K562 (cell line): ENCODE data around the gene KIAA0825. TPM values are rescaled to one million over a fixed set of nuclear protein-coding genes. Genes with fewer than 3 reads are reported as not detected.

Source experiments
- ATAC-seq: fragments of 200-7000 bp; cut with Tn5 transposase; 3 replicates; pipeline ENCODE4 v1.9.1; 2020; ENCODE audit warnings: moderate library complexity
- BruUV-seq: library from RNA; stranded (reverse); fragments of 400-500 nt; replicated peaks from 2 replicates; lab custom pipeline; 2021; lab: Mats Ljungman, UMichigan
- CTCF ChIA-PET: fragments of 300-600 bp; formaldehyde crosslinking; extraction: SDS; loops from one replicate; lab custom pipeline; 2021; ENCODE audit warnings: low intra/inter-chr PET ratio; lab: Yijun Ruan, JAX
- POLR2A ChIA-PET: fragments of 300-600, 350-650 bp; sonication (Branson Sonifier 250); formaldehyde crosslinking; extraction: SDS; loops from one replicate; lab custom pipeline; 2021; ENCODE audit warnings: antibody characterized with exemption, inconsistent platforms; lab: Yijun Ruan, JAX
- DNase-seq, 4 experiments: peaks; one replicate each; pipeline versions ENCODE4 v3.0.0 to v3.0.0-alpha.2; 2011 to 2018; ENCODE audit warnings: low spot score in 3 of 4, mixed read lengths in 3 of 4; ENCODE audit errors: extremely low read depth in 1 of 4
- FAIRE-seq: peaks from 2 replicates; lab custom pipeline; 2011; peaks lifted over from hg19 to GRCh38; lab: Jason Lieb, UNC
- H2AFZ ChIP-seq: 2 replicates; pipeline ENCODE4 v1.6.0; 2011; ENCODE audit warnings: low read depth, low read length, control low read depth, inconsistent platforms
- H3K27ac ChIP-seq: fragments of 200-600 bp; 3 replicates; pipeline ENCODE4 v1.8.0; 2011; ENCODE audit warnings: low read depth, mild to moderate bottlenecking, control low read depth, inconsistent platforms, low read length, moderate library complexity, mixed read lengths; ENCODE audit errors: extremely low read depth
- H3K27me3 ChIP-seq, 2 experiments: fragments of 300-600 bp in 1 of 2; 2 replicates in 1 of 2; 3 replicates in 1 of 2; pipeline versions ENCODE4 v1.6.0 to v1.8.0; 2011; ENCODE audit warnings: inconsistent platforms in 2 of 2, low read length in 2 of 2, mild to moderate bottlenecking in 1 of 2, mixed read lengths in 1 of 2, moderate library complexity in 1 of 2; ENCODE audit not compliant: control insufficient read depth in 2 of 2, insufficient read depth in 2 of 2
- H3K36me3 ChIP-seq: fragments of 300-600 bp; 3 replicates; pipeline ENCODE4 v1.8.0; 2011; ENCODE audit warnings: mild to moderate bottlenecking, low read length, inconsistent platforms; ENCODE audit not compliant: control insufficient read depth, insufficient read depth
- H3K4me1 ChIP-seq, 2 experiments: fragments of 200-600 bp in 1 of 2; replicated peaks in 1 of 2; 2 replicates in 1 of 2; 3 replicates in 1 of 2; pipeline versions ENCODE4 v1.5.1 to v1.8.0; 2011; ENCODE audit warnings: inconsistent platforms in 2 of 2, low read length in 2 of 2, mild to moderate bottlenecking in 1 of 2, mixed read lengths in 1 of 2, moderate library complexity in 1 of 2; ENCODE audit not compliant: control insufficient read depth in 2 of 2, insufficient read depth in 2 of 2
- H3K4me2 ChIP-seq: 2 replicates; pipeline ENCODE4 v1.6.1; 2011; ENCODE audit warnings: low read length, control low read depth, inconsistent platforms, mixed read lengths; ENCODE audit not compliant: insufficient read depth
- H3K4me3 ChIP-seq: fragments of 200-600 bp; sonication (generic), shearing (Covaris generic); 2 replicates; pipeline ENCODE4 v1.5.1; 2016; ENCODE audit warnings: control low read depth, inconsistent platforms
- H3K79me2 ChIP-seq: fragments of 200-600 bp; 3 replicates; pipeline ENCODE4 v1.8.0; 2011; ENCODE audit warnings: low read length, inconsistent platforms; ENCODE audit not compliant: control insufficient read depth, insufficient read depth
- H3K9ac ChIP-seq, 2 experiments: 2 replicates each; pipeline versions ENCODE4 v1.6.0 to v1.6.1; 2011; ENCODE audit warnings: low read depth in 2 of 2, low read length in 2 of 2, control low read depth in 1 of 2, inconsistent platforms in 1 of 2, mild to moderate bottlenecking in 1 of 2, mixed read lengths in 1 of 2; ENCODE audit not compliant: insufficient read depth in 1 of 2
- H3K9me1 ChIP-seq: one replicate; pipeline ENCODE4 v1.6.0; 2011; ENCODE audit warnings: inconsistent platforms, mild to moderate bottlenecking, low read length, moderate library complexity; ENCODE audit not compliant: control insufficient read depth, insufficient read depth
- H3K9me3 ChIP-seq: replicated peaks from 2 replicates; pipeline ENCODE4 v1.5.1; 2011; ENCODE audit warnings: low read depth, low read length, inconsistent platforms; ENCODE audit not compliant: control insufficient read depth, insufficient read depth
- H4K20me1 ChIP-seq: replicated peaks from 2 replicates; pipeline ENCODE4 v1.6.1; 2011; ENCODE audit warnings: low read length, inconsistent platforms, mixed read lengths; ENCODE audit not compliant: control insufficient read depth, insufficient read depth
- EP400 ChIP-seq: fragments of 450-650 bp; IDR thresholded peaks from 2 replicates; pipeline ENCODE4 v1.6.1; 2017; ENCODE audit warnings: antibody characterized with exemption, mild to moderate bottlenecking, moderate library complexity
- GABPB1 ChIP-seq: sonication (generic); formaldehyde crosslinking; IDR thresholded peaks from 2 replicates; pipeline ENCODE4 v1.8.0; 2022; ENCODE audit warnings: mild to moderate bottlenecking, missing genetic modification reagents
- ILF3 ChIP-seq: fragments of 450-650 bp; IDR thresholded peaks from 2 replicates; pipeline ENCODE4 v1.6.1; 2018; ENCODE audit warnings: antibody characterized with exemption, mild to moderate bottlenecking, moderate library complexity, borderline replicate concordance
- MEF2D ChIP-seq: conservative IDR thresholded peaks from 2 replicates; pipeline ENCODE4 v1.6.1; 2016; ENCODE audit warnings: low read depth, missing genetic modification characterization, missing compliant biosample characterization
- ZFPM2 ChIP-seq: fragments of 250-450 bp; sonication (Bioruptor Pico); IDR thresholded peaks from 2 replicates; pipeline ENCODE4 v1.5.1; 2022; ENCODE audit warnings: mild to moderate bottlenecking
- ZNF146 ChIP-seq: IDR thresholded peaks from one replicate; pipeline ENCODE4 v1.6.1; 2018; ENCODE audit warnings: missing compliant biosample characterization; ENCODE audit not compliant: unreplicated experiment
- WGBS: fragments of 100-300 bp; shearing (Covaris generic); methylation state at CpG from one replicate; pipeline ENCODE4 v1.1.6; 2016; ENCODE audit warnings: low coverage, mixed read lengths; ENCODE audit not compliant: insufficient coverage; ENCODE audit errors: missing lambda C conversion rate; 5-methylcytosine and 5-hydroxymethylcytosine counted together
- in situ Hi-C: fragments of 300-500 bp; cut with MboI; formaldehyde crosslinking; loops from 4 replicates; pipeline ENCODE4 v1.15.0; 2018; ENCODE audit warnings: inconsistent platforms, mixed read lengths
- intact Hi-C: fragments of 100-400 bp; cut with micrococcal nuclease; formaldehyde crosslinking; loops from 2 replicates; pipeline ENCODE4 v1.14.2; 2022
- polyA plus RNA-seq, 8 experiments: library from polyadenylated mRNA; depleted of rRNA in 4 of 8; stranded (reverse) in 5 of 8; unstranded in 3 of 8; fragments of >200 nt; fragmentation: Nextera tagmentation in 2 of 8; fragmentation: Illumina TruSeq in 1 of 8; extraction: Ambion mirVana in 2 of 8; extraction: Trizol in 1 of 8; gene quantifications; 2 replicates each; pipeline versions ENCODE4 v1.2.1 to v1.2.3, GENCODE V29; 2011 to 2014; ENCODE audit warnings: inconsistent platforms in 1 of 8, missing spikeins in 1 of 8
- total RNA-seq, 7 experiments: library from RNA; depleted of rRNA in 6 of 7; stranded (reverse); fragments of >200 nt in 6 of 7; fragmentation: Illumina TruSeq in 2 of 7; extraction: Trizol in 2 of 7; gene quantifications; 2 replicates each; pipeline versions ENCODE4 v1.2.1 to v1.2.3, GENCODE V29; 2011 to 2021; ENCODE audit warnings: low replicate concordance in 1 of 7
- TF ChIP-seq, protein P1 (sequence below): fragments of 450-650 bp; IDR thresholded peaks from 2 replicates; pipeline ENCODE4 v1.6.1; 2017; ENCODE audit warnings: antibody characterized with exemption
- TF ChIP-seq, protein P2 (sequence below): IDR thresholded peaks from 3 replicates; pipeline ENCODE4 v1.6.1; 2011; ENCODE audit warnings: borderline replicate concordance, mild to moderate bottlenecking; ENCODE audit not compliant: insufficient read length, insufficient read depth
- TF ChIP-seq, protein P3 (sequence below): sonication (generic); formaldehyde crosslinking; IDR thresholded peaks from 2 replicates; pipeline ENCODE4 v1.9.0; 2022; ENCODE audit warnings: mild to moderate bottlenecking, missing genetic modification reagents
- TF ChIP-seq, protein P4 (sequence below): fragments of 250-450 bp; sonication (Bioruptor Pico); IDR thresholded peaks from 2 replicates; pipeline ENCODE4 v1.8.0; 2022; ENCODE audit warnings: inconsistent platforms, mild to moderate bottlenecking, moderate library complexity, borderline replicate concordance
- TF ChIP-seq, protein P5 (sequence below): IDR thresholded peaks from 3 replicates; pipeline ENCODE4 v1.6.1; 2011; ENCODE audit warnings: borderline replicate concordance, mild to moderate bottlenecking, moderate library complexity; ENCODE audit not compliant: insufficient read length; ENCODE audit errors: extremely low read depth

Gene KIAA0825
- total and polyA plus RNA-seq, 9 of the 15 experiments (the other 6 are each of a cell fraction or from before 2014, with no cell fraction given), result 0.05 to 0.36 (median 0.16) TPM; not detected in 1

DNA sequence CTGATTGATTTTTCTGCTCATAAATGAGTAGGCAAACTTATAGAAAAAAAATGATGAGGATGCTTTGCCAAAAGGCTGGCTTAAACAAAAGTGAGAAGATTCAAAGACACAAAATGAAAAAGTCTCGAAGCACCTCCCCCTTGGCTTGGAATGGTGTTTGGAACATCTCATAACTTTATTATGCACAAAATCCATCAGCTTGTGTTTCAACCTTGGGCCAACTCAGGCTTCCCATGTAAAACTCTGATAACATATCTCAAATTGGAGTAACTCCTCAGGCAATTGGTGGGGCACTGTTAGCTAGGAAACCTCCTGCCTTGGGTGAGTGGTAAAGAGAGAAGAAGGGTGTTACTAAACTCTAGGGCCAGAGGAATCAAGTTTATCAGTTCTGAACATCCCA lies 176.3 kb downstream of the KIAA0825 start:
- Histone ChIP-seq H3K9me1 (no peaks in the 10 kb centered on the region), H3K4me3 (no peak overlapping the region), H3K79me2 (no peaks in the 10 kb centered on the region), H3K27ac (no peak overlapping the region), H3K9ac (no peak overlapping the region), H4K20me1 (no peaks in the 10 kb centered on the region), H3K27me3 (no peaks in the 10 kb centered on the region), H3K36me3 (no peaks in the 10 kb centered on the region), H3K4me2 (no peak overlapping the region), H2AFZ (no peak overlapping the region), H3K9me3 (no peaks in the 10 kb centered on the region), H3K4me1 (no peaks in the 10 kb centered on the region)
- no peak for DNase-seq
- ChIA-PET CTCF (no interaction called here), POLR2A (no interaction called here)
- TF ChIP-seq, protein P1, sequence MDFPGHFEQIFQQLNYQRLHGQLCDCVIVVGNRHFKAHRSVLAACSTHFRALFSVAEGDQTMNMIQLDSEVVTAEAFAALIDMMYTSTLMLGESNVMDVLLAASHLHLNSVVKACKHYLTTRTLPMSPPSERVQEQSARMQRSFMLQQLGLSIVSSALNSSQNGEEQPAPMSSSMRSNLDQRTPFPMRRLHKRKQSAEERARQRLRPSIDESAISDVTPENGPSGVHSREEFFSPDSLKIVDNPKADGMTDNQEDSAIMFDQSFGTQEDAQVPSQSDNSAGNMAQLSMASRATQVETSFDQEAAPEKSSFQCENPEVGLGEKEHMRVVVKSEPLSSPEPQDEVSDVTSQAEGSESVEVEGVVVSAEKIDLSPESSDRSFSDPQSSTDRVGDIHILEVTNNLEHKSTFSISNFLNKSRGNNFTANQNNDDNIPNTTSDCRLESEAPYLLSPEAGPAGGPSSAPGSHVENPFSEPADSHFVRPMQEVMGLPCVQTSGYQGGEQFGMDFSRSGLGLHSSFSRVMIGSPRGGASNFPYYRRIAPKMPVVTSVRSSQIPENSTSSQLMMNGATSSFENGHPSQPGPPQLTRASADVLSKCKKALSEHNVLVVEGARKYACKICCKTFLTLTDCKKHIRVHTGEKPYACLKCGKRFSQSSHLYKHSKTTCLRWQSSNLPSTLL, result no peak
- TF ChIP-seq, protein P2, sequence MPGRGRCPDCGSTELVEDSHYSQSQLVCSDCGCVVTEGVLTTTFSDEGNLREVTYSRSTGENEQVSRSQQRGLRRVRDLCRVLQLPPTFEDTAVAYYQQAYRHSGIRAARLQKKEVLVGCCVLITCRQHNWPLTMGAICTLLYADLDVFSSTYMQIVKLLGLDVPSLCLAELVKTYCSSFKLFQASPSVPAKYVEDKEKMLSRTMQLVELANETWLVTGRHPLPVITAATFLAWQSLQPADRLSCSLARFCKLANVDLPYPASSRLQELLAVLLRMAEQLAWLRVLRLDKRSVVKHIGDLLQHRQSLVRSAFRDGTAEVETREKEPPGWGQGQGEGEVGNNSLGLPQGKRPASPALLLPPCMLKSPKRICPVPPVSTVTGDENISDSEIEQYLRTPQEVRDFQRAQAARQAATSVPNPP, result no peak
- TF ChIP-seq ZNF146 (CRISPR knock-in tag) (no peak), MEF2D (tag) (no peak), ZFPM2 (CRISPR knock-in tag) (no peak), GABPB1 (CRISPR knock-in tag) (no peak), ILF3 (no peak), EP400 (no peak)
- TF ChIP-seq, protein P3, sequence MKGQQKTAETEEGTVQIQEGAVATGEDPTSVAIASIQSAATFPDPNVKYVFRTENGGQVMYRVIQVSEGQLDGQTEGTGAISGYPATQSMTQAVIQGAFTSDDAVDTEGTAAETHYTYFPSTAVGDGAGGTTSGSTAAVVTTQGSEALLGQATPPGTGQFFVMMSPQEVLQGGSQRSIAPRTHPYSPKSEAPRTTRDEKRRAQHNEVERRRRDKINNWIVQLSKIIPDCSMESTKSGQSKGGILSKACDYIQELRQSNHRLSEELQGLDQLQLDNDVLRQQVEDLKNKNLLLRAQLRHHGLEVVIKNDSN, result no peak
- TF ChIP-seq, protein P4, sequence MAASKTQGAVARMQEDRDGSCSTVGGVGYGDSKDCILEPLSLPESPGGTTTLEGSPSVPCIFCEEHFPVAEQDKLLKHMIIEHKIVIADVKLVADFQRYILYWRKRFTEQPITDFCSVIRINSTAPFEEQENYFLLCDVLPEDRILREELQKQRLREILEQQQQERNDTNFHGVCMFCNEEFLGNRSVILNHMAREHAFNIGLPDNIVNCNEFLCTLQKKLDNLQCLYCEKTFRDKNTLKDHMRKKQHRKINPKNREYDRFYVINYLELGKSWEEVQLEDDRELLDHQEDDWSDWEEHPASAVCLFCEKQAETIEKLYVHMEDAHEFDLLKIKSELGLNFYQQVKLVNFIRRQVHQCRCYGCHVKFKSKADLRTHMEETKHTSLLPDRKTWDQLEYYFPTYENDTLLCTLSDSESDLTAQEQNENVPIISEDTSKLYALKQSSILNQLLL, result no peak
- TF ChIP-seq, protein P5, sequence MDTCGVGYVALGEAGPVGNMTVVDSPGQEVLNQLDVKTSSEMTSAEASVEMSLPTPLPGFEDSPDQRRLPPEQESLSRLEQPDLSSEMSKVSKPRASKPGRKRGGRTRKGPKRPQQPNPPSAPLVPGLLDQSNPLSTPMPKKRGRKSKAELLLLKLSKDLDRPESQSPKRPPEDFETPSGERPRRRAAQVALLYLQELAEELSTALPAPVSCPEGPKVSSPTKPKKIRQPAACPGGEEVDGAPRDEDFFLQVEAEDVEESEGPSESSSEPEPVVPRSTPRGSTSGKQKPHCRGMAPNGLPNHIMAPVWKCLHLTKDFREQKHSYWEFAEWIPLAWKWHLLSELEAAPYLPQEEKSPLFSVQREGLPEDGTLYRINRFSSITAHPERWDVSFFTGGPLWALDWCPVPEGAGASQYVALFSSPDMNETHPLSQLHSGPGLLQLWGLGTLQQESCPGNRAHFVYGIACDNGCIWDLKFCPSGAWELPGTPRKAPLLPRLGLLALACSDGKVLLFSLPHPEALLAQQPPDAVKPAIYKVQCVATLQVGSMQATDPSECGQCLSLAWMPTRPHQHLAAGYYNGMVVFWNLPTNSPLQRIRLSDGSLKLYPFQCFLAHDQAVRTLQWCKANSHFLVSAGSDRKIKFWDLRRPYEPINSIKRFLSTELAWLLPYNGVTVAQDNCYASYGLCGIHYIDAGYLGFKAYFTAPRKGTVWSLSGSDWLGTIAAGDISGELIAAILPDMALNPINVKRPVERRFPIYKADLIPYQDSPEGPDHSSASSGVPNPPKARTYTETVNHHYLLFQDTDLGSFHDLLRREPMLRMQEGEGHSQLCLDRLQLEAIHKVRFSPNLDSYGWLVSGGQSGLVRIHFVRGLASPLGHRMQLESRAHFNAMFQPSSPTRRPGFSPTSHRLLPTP, result no peak
- no peak for FAIRE-seq
- in situ Hi-C loops, result no loop called here
- no peak for ATAC-seq
- no TSS peak for BruUV-seq
- WGBS, result 0% methylated on average over 1 of the region's 1 CpG
- intact Hi-C loops, result no loop called here
